ENCODE measurements around the gene MAFB.

The MAFB gene

DNA sequence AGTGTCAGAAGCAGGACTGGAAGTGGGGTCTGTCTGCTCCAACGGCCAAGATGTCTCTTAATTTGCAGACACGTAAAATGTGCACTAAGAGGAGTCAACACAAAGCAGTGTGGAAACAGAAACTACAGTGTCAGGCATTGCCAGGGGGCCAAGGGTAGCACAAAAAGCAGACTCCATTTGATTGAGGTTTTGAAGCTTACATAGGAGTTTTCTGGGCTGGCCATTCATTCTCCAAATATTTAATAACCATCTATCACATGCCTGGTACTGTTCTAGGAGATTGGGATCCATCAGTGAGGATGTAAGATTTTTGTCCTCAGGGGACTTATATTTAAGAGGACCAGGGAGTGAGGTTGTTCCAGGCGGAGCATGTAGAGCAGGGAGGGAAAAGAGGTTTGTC, 29.5 kb downstream of the MAFB start:
- H3K4me3 ChIP-seq (ENCODE audit: low read depth, low read length): no peak overlapping the region
- no peak for TF ChIP-seq CTCF (IDR thresholded peaks at IDR 0.05; ENCODE audit: insufficient read depth, low read length, missing control alignments)
- no peak for DNase-seq (ENCODE audit: low read depth, low spot score)
- ChIA-PET POLR2A (no interaction called here), CTCF (no interaction called here)

- TF ChIP-seq CTCF (IDR thresholded peaks at IDR 0.05; ENCODE audit: insufficient read depth, low read length, missing control alignments): no peak
- POLR2A ChIA-PET: no interaction called here
- CTCF ChIA-PET: no interaction called here
- no peak for DNase-seq (ENCODE audit: low read depth, low spot score)
- H3K4me3 ChIP-seq (ENCODE audit: low read depth, low read length): no peak overlapping the region
Observed at GRCh38 chr20:40658509-40658908, 30.5 kb downstream of the MAFB start.

DNA sequence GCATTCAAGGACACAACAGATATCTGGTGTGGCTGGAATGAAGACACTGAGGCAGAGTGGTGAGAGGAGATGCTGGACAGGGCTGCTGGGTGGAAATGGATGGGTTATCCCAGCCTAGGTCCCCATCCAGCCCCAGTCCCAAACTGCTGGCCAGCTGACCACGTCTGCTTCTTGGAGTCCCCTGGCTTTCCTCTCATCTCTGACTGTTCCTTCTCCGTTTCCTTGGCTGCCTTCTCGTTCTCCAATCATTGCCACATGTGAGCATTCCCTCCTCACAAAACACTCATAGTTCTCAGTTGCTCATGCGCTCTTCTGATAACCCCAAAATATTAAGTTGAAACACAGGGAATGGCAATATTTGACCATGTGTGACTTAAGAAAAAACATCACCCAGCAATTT, 31.5 kb downstream of the MAFB start:
- TF ChIP-seq CTCF (IDR thresholded peaks at IDR 0.05; ENCODE audit: insufficient read depth, low read length, missing control alignments): no peak
- DNase-seq (ENCODE audit: low read depth, low spot score): no peak
- H3K4me3 ChIP-seq (ENCODE audit: low read depth, low read length): no peak overlapping the region
- POLR2A ChIA-PET: no interaction called here
- CTCF ChIA-PET: no interaction called here

GRCh38 chr20:40655451-40655850, 33.6 kb downstream of the MAFB start:
- no peak for TF ChIP-seq CTCF (IDR thresholded peaks at IDR 0.05; ENCODE audit: insufficient read depth, low read length, missing control alignments)
- CTCF ChIA-PET: interaction anchor here (1.2 kb wide), 1 partner anchor 34 kb away, joined by 3 read pairs; no protein-coding TSS in a partner anchor
- no peak overlapping the region for H3K4me3 ChIP-seq (ENCODE audit: low read depth, low read length)
- no peak for DNase-seq (ENCODE audit: low read depth, low spot score)
- POLR2A ChIA-PET: no interaction called here

- CTCF ChIA-PET: interaction anchor here (1.2 kb wide), 1 partner anchor 35 kb away, joined by 3 read pairs; no protein-coding TSS in a partner anchor
- no peak for DNase-seq (ENCODE audit: low read depth, low spot score)
- no peak for TF ChIP-seq CTCF (IDR thresholded peaks at IDR 0.05; ENCODE audit: insufficient read depth, low read length, missing control alignments)
- POLR2A ChIA-PET: no interaction called here
- H3K4me3 ChIP-seq (ENCODE audit: low read depth, low read length): no peak overlapping the region
Observed at GRCh38 chr20:40654876-40655275, 34.2 kb downstream of the MAFB start.

GRCh38 chr20:40652441-40652987, 36.5 kb downstream of the MAFB start:
- no peak for TF ChIP-seq CTCF (IDR thresholded peaks at IDR 0.05; ENCODE audit: insufficient read depth, low read length, missing control alignments)
- CTCF ChIA-PET: no interaction called here
- DNase-seq (ENCODE audit: low read depth, low spot score): no peak
- POLR2A ChIA-PET: no interaction called here
- no peak overlapping the region for H3K4me3 ChIP-seq (ENCODE audit: low read depth, low read length)
